ENCODE results near the gene CPLX3.
A peak's percentile ranks its signal among the peaks of the same experiment; 100 is the strongest.
"Not testable (repeated sequence)": the region's sequence is repeated elsewhere in the genome, so short reads cannot be mapped to it uniquely, and the experiment has no call there.

CPLX3 gene, protein sequence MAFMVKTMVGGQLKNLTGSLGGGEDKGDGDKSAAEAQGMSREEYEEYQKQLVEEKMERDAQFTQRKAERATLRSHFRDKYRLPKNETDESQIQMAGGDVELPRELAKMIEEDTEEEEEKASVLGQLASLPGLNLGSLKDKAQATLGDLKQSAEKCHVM

DNA sequence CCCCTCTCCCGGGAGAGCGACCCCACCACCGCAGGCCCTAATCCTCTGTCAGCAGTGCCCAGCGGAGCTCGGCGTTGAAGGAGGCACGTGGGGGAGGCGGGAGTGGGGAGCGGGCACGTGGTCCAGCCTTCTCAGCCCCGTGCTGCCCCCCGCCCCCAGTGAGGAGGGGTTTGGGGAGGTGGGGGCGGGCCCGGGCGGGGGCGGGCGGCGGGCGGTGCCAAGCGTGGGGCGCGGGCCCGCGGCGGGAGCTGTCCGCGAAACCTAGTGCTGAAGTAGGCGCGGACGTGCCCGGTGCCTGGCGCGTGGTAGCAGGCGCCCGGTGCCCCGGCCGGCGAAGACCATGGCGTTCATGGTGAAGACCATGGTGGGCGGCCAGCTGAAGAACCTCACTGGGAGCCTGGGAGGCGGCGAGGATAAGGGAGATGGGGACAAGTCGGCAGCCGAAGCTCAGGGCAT is at the start of gene CPLX3:
TSS of gene CPLX3 (plus strand) at position 264 of the 456 bp plus-strand sequence. CDS start at position 341, 77 bp downstream.
- FAIRE-seq = no peak
- no peak for DNase-seq (ENCODE audit: insufficient read length, low spot score)

DNA sequence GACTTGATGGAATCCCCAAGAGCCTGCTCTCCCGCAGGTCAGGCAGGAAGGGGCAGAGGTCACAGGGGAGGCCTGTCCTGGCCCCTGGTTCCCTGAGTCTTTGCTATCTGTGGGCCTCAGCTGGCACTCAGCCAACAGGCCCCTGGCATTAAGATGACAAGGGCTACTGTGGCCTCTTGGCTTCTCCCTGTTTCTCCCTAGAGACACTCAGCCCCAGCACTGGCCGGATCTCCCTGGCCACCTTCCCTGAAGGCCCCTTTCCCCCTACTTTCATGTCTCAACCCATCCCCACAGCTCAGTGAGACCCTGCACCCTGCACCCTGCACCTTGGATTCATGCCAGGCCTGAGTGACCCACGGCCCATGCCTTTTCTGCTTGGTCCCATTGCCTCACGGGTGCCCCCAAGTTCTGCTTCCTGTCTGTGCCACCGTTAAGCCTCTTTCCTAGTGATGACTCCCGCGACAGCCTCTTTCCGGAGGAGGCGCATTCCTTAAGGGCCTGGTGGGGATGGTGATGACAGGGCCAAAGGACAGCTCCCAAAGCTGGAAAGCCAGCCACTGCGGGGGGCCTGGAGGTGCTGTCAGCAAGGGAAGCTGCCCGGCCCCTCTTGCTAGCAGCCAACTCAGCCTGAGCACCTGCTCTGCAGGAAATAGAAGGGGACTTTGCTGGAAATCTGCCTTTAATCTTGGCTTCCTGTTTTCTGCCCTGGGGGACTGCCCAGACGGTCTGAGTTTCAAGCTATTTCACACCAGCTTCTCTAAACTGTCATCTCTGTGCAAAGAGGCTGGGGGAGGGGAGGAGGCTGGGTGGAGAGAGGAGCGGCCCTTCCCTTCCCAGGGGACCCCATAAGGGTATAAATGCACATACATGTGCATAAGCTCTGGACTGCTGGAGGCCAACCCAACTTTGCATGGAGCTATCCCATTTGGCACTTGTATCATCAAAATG is 49.3 kb upstream of the CPLX3 start:
- FAIRE-seq (no peak), DNase-seq (ENCODE audit: insufficient read length, low spot score) (no peak)

DNA sequence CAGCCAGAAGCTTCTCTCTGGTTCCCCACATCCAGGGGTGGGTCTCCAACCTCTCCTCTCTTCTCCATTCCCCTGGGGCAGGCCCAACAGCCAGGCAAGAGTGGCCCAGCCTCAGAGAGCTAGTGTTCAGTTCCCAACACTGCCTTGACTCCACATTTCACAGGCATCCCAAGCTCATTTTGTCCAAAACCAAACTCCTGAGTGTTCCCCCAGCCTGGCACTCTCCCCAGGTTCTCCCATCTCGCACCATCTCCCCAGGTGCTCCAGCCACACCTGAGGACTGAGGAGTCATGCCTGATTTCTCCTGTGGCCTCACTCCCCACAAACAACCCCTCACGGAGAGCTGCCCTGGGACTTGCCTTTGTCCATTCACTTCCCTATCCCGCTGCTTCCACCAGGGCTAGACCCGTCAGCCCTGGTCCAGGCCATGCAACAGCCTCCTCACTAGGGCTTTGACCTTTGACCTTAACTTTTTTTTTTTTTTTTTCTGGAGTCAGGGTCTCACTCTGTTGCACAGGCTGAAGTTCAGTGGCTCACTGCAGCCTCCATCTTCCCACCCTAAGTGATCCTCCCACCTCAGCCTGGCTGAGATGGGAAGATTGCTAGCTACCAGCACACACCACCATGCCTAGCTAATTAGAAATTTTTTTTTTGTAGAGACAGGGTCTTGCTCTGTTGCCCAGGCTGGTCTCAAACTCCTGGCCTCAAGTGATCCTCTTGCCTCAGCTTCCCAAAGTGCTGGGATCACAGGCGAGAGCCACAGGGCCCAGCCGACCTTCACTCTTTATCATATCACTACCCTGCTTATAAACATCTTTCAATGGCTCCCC is 48.4 kb upstream of the CPLX3 start:
- no peak for DNase-seq (ENCODE audit: insufficient read length, low spot score)
- no peak for FAIRE-seq

DNA sequence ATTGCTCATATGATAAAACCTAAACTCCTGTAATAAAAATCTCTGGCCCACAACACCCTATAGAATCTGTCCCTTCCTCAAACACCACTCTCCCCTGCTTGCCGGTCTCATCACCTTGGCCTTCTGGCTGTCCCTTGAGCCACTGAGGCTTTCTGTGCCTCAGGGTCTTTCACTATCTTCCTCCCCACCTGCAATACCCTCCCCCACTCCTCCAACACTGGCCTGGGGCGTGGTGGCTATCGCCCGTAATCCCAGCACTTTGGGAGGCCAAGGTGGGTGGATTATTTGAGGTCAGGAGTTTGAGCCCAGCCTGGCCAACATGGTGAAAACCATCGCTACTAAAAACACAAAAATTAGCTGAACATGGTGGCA is 47.8 kb upstream of the CPLX3 start:
- FAIRE-seq (no peak), DNase-seq (ENCODE audit: insufficient read length, low spot score) (no peak)

DNA sequence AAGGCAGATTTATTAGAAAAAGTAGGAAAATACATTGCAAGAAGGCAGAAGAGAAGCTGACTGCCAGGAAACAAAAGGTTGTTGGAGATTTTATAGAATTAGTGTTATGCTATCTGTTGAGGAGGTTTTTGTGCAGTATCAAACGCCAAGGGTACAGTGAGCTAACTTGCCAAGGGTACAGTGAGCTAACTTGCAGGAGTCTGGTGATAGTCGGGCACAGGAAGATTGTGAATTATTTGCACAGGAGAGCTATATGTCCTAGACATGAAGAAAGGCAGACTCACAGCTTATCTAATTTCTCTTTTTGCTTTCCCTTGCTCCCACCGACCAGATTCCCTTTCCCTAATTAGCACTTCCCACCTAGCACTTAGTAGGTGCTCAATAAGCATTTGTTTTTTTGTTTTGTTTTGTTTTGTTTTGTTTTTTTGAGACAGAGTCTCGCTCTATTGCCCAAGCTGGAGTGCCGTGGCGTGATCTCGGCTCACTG is 47.2 kb upstream of the CPLX3 start:
- DNase-seq (ENCODE audit: insufficient read length, low spot score) (no peak), FAIRE-seq (no peak)

DNA sequence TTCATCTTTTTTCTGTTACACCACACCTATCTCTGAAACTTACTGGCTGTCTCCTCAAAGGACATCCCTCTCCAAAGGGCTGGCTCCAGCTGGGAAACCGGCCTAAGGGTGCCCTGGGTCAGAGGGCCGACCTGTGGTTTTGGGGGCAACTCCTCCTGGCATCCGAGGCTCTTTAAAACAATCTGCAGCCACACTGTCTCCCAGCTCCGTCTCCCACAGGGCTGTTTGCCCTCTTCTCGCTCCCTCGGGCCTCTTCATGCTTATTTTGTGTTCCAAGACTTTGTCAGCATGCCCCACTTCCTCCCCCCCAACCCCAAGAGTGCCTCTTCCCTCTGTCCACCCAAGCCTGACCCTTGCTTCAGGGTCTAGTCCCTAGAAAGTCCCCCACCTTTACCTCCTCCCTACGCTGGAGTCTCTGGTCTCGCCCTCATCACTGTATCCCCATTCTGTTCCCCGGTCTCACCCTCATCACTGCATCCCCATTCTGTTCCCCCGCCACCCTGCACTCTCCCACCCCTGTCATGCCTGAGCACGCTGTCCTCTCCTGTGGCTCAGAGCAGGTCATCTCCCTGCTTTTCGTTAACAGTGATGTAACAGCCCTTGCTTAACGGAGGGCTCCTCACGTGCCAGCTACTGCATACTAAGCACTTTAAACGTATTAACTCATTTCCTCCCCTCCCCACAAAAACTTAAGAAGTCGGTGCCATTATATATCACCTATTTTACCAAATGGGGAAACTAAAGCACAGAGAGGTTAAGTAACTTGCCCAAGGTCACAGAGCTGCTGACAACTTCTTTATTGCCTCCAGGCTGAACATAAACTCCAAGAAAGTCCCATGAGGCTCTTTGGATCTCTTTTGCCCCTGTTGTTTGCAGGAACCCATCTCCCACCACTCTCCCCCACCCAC is 45.6 kb upstream of the CPLX3 start:
- FAIRE-seq (no peak), DNase-seq (ENCODE audit: insufficient read length, low spot score) (no peak)

DNA sequence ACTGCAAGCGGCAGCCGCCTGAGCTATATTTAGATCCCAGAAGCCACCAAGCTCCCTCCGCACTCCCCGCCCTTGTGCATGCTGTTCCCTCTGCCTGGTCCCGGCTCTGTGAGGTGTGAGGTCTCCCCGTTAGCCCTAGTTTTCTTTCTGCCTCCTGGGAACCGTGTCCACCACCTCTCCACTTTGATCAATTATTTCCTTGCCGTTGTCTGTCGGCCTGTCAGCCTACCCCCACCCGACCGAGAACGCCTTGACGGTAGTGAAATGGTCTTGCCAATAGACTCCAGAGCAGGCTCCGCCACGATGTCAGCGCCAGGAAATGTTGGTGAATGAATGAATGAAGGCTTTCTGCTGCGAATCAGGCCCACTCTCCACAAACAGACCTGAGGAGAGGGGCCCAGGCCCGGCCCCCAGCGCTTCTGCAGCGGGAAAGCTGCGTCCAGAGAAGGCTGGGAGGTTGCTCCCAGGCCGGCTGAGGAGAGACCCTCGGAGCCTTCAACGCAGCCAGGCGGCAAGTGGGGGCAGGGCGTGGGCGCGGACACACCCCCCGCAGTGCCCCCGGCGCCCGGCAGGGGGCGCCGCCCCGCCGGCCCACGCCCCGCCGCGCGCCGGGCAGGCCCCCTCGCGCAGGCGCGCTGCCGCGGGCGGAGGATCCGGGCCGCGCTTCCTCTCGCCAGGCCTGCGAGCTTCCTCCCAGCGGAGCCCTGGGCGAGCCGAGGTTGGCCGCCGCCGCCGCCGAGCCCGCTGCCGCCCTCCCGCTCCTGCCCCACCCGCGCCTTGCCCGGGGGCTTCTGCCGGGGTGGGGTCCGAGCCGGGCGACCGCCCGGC is 44.8 kb upstream of the CPLX3 start, which contains the start of gene CSK:
TSS of gene CSK (plus strand) at position 650 of the 828 bp plus-strand sequence. CDS start 16,218 bp downstream, outside the sequence.
- DNase-seq (ENCODE audit: insufficient read length, low spot score) = peak; percentile 85
- FAIRE-seq = no peak

DNA sequence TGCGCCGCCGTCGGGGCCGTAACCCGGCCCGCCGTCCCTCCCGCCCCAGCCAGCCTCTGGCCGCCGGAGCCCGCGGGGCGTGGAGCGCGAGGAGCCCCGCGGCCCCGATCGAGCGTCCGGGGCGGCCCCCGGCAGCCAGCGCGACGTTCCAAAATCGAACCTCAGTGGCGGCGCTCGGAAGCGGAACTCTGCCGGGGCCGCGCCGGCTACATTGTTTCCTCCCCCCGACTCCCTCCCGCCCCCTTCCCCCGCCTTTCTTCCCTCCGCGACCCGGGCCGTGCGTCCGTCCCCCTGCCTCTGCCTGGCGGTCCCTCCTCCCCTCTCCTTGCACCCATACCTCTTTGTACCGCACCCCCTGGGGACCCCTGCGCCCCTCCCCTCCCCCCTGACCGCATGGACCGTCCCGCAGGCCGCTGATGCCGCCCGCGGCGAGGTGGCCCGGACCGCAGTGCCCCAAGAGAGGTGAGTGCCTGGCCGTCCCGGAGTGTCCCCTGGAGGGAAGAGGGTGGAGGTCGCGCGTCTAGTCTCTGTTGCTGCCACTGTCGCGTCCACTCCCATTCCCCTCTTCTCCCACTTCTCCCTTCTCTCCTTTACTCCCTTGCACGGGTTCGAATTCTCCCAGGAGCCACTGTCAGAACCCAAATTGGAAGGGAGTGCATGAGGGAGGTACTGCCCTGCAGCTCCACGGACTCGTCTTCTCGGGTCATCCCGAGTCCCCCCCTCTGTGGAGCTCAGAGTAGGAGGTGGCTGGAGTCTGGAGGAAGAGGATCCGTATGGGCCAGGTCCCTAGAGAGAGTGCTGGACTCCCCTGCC is 44.0 kb upstream of the CPLX3 start:
- DNase-seq (ENCODE audit: insufficient read length, low spot score) = no peak
- no peak for FAIRE-seq

DNA sequence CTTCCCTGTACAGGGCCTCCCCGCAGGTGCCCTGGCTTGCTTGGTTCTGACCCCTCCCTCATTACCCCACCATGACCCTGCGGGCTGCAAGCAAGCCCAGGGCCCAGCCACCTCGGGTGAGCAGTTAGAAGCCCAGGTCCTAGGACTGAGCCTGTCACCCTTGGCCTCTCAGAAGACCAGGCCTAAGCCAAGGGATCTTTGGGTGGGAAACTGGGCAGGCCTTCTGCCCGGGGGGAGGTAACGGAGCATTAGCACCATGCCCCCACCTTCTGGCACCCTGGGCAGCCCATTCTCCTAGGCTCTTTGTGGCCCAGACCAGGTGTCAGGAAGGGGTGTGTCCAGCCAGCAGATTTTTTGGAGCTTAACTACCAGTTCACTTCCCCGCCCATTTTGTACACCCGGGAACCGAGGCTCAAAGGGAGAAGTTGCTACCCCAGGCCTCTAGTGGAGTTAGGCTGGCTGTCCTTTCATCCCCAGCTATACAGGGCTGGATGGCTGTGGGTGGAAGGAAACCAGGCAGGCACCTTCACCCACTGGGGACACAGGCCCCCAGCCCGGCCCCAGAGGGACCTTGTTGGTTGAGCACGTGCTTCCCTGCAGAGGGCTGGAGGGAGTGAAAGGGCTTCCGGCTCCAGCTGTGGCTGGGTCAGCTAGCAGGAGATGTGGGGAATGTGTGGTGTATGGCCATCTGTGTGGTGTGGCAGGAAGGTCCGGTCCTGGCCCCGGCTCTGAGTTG is 43.2 kb upstream of the CPLX3 start:
- no peak for FAIRE-seq

DNA sequence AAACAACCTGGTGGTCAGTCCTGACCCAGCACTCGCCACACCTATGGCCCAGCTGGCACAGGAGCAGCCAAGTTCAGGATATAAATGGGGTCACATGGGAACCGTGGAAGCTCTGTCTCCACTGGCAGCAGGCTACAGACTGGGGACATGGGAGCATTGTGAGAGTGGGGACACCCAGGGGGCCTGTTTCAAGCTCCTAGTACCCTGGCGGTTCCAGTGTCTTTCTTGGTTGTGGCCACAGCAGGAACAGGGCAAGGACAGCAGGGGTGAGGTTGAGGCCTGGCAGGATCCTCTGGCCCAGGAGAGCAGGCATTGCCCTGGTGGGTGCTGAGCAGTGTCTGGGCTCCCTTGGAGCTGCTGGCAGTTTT is 42.6 kb upstream of the CPLX3 start:
- FAIRE-seq = no peak
- DNase-seq (ENCODE audit: insufficient read length, low spot score) = no peak

More for the DNA sequence above, 43.2 kb upstream of the CPLX3 start:
- no peak for DNase-seq (ENCODE audit: insufficient read length, low spot score)

DNA sequence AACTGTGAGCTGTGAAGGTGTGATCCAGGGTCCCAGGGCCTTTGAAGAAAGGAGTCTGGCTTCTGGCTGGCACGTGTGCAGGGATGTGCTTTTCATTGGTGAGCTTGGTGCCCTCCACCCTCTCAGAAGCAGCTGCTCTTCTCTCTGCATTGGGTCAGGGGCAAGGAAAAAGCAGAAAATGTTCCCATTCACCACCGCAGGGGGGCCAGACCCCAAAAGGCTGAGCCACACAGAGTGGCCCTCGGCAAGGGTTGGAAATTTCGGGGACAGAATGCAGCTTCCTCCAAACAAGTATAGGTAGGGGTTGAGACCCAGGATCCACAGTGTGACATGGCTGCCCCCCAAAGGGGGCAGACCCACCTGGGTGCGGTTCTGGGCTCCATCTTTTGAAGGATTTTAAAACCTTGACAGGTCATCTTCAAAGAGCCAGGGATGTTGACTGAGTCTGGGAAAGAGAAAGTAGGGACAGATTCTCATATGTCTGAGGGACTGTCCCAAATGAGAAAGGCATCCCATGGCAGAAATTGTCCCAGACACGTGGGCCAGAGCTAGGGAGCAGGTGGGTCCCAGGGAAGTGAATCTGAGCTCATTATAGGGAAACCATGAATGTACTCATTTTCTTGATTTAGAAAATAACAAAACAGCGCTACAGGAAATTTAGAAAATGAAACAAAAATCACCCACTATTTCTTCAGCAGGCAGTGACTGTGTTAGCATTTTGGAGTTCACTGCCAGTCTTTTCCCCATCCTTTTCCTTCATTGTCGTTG is 41.8 kb upstream of the CPLX3 start:
- FAIRE-seq (no peak), DNase-seq (ENCODE audit: insufficient read length, low spot score) (no peak)

DNA sequence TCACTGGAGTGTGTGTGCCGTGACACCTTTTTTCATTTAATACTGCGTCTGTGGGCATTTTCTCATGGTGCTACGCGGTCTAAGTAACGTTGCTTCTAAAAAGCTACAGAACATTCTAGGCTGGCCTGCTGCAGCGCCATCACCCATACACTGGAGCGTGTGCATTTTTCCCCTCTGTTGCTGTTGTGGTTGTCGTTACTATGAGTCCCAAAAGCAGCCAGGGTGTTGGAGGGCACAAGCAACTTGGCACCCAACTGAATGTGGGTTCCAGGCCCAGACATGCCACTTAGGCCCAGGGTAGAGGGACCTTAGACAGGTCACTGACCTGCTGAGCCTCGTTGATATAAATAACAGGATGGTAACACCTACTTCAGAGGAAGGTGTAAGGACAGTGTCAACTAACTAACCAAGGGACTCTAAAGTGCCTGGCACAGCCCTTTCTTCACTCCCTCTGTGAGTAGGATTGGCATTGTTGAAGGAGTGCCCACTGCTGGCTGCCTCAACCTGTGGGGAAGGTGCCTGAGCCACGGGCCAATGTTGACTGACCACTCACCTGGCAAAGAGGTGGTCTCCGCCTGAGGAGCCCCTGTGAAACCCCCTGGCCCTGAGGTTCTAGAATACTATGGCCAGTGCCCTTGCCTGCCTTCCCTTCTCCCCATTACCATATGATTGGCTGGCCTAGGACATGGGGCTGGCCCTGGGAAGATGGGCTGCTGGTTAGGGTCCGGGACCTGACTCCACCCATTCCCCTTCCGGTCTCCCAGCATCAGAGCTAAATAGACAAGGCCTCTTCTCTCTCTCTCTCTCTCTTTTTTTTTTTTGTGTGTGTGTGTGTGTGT is 41.0 kb upstream of the CPLX3 start:
- FAIRE-seq = no peak
- DNase-seq (ENCODE audit: insufficient read length, low spot score) = no peak

DNA sequence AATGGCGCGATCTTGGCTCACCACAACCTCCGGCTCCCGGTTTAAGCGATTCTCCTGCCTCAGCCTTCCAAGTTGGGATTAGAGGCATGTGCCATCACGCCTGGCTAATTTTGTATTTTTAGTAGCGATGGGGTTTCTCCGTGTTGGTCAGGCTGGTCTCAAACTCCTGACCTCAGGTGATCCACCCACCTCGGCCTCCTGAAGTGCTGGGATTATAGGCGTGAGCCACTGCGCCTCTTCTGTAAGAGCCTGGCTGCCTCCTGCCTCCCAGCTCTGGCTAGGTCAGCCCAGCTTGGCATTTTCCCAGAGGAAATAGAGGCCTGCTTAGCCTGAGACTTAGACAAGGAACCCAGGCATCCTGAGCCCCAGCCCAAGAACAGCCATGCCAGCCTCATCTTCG is 40.3 kb upstream of the CPLX3 start:
- not testable (repeated sequence) for FAIRE-seq; DNase-seq (ENCODE audit: insufficient read length, low spot score)

DNA sequence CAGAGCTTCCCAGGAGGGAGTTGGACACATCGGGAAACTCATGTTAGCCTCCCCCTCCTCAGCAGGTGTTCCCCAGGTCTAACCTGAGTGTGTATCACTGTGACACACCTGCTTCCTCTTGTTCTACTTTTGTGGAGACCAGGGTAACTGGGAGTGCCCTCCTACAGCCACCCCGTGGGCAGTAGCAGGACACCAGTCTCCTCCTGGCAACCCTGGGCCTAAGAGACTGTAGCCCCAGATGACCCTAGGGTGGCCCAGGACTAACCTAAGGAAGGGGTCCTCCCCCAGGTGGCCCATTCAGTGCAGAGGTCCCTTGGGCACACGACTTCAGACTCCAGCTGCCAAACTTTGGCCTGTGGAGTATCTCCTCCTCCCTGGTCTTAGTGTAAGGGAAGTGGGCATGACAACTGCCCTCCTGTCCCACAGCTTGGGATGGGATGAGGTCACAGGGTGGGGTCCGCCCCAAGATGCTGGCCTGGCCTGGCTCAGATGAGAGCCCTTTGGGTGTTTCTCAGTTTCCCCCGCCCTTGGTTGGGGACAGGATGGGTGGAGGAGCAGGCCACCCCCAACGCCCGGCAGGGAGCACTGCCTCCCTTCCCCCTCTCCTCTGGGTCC is 39.8 kb upstream of the CPLX3 start:
- DNase-seq (ENCODE audit: insufficient read length, low spot score) (no peak), FAIRE-seq (no peak)

DNA sequence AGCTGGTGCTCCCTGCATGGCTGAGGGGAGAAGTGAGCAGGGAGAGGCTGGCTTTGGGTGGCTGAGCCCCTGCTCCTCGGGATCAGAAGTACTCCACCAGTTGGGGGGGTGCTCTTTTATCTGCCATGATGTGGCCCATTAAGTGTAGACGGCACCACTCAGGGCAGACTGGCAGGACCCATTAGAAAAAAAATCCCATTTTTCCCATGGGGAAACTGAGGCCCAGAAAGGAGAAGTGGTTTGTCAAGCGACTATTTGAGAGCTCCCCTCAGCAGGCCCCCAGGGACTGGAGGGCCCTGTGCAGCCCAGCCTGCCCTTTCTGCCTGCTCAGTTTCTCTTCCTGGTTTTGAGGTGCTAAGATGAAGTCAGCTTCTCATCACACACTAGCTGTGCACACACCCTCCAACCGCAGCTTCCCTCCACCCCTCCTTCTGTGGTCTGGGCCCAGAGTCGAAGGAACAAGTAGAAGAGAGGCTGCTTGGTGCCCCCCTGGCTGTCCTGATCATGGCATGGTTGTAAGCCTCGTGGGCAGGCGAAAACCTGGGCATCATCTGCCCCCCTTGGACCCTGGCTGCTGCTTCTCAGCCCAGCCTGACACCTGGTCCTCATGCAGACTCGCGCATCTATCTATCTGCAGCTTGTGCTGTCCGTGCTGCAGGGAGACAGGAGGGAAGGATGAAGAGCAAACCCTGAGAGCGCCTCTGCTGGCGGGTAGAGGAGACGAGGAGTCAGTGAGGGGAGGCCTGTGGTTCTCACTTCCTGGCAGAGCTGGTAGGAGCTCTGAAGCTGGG is 39.0 kb upstream of the CPLX3 start:
- DNase-seq (ENCODE audit: insufficient read length, low spot score) = no peak
- no peak for FAIRE-seq
